Activated naive CD8-positive, alpha-beta T cell treated with anti-CD3 and anti-CD28 coated beads, Interleukin-2, amount 10 ng/mL, durations not matched to agents 7 days and 5 days (primary cell): ENCODE results near the gene DPT. TPM values are rescaled to one million over a fixed set of nuclear protein-coding genes. Genes with fewer than 3 reads are reported as not detected.

Experiments
- ATAC-seq: fragments of 150-1000 bp; cut with Tn5 transposase; one replicate; pipeline ENCODE4 v1.10.0; 2021; ENCODE audit warnings: low read depth, moderate library complexity
- POLR2A ChIA-PET: fragments of 350-600 bp; sonication (Branson Sonifier 250); formaldehyde crosslinking; loops from one replicate; lab custom pipeline; 2021; ENCODE audit warnings: antibody characterized with exemption; lab: Charles Lee
- DNase-seq: peaks from one replicate; pipeline ENCODE4 v3.0.0; 2021
- H3K27ac Mint-ChIP-seq: one replicate; pipeline ENCODE4 v1.8.0; 2022; ENCODE audit warnings: mild to moderate bottlenecking, mixed read lengths
- H3K27me3 Mint-ChIP-seq: one replicate; pipeline ENCODE4 v1.8.0; 2022; ENCODE audit warnings: mild to moderate bottlenecking, moderate library complexity, mixed read lengths
- H3K36me3 Mint-ChIP-seq: one replicate; pipeline ENCODE4 v1.8.0; 2021; ENCODE audit warnings: mild to moderate bottlenecking, mixed read lengths
- H3K4me1 Mint-ChIP-seq: one replicate; pipeline ENCODE4 v1.8.0; 2021; ENCODE audit warnings: mixed read lengths
- H3K4me3 Mint-ChIP-seq: one replicate; pipeline ENCODE4 v1.8.0; 2022; ENCODE audit warnings: mild to moderate bottlenecking, moderate library complexity, mixed read lengths
- H3K9me3 Mint-ChIP-seq: one replicate; pipeline ENCODE4 v1.8.0; 2021; ENCODE audit warnings: mixed read lengths
- total RNA-seq, 2 experiments: library from RNA; stranded (reverse); gene quantifications; one replicate each; pipeline ENCODE4 v1.2.3, GENCODE V29; 2021

Gene DPT
- total RNA-seq, 2 experiments from 2014 or later = not detected

- Mint-ChIP-seq H3K9me3 (no peaks in the 10 kb centered on the region), H3K4me3 (no peak overlapping the region), H3K27me3 (peaks cover 11% of the 10 kb centered on the region), H3K36me3 (no peaks in the 10 kb centered on the region), H3K4me1 (no peaks in the 10 kb centered on the region), H3K27ac (no peak overlapping the region)
- POLR2A ChIA-PET = no interaction called here
- ATAC-seq (no peak), DNase-seq (no peak)
These were observed 29.5 kb upstream of the DPT start for GRCh38 chr1:168758503-168758902.

GRCh38 chr1:168755800-168756418 is 26.9 kb upstream of the DPT start:
- DNase-seq = no peak
- H3K4me1 Mint-ChIP-seq = peaks cover 4% of the 10 kb centered on the region
- no peak overlapping the region for H3K27ac Mint-ChIP-seq
- H3K36me3 Mint-ChIP-seq = no peaks in the 10 kb centered on the region
- H3K27me3 Mint-ChIP-seq = peaks cover 9% of the 10 kb centered on the region
- ATAC-seq = no peak
- POLR2A ChIA-PET = no interaction called here
- no peaks in the 10 kb centered on the region for H3K9me3 Mint-ChIP-seq
- no peak overlapping the region for H3K4me3 Mint-ChIP-seq

GRCh38 chr1:168752171-168752832 is 23.3 kb upstream of the DPT start:
- ATAC-seq = no peak
- H3K9me3 Mint-ChIP-seq = no peaks in the 10 kb centered on the region
- no peak for DNase-seq

GRCh38 chr1:168751195-168751650 is 22.2 kb upstream of the DPT start:
- no peak for ATAC-seq
- DNase-seq = no peak
- POLR2A ChIA-PET = no interaction called here
- Mint-ChIP-seq H3K4me3 (no peak overlapping the region), H3K4me1 (peaks cover 6% of the 10 kb centered on the region), H3K9me3 (no peaks in the 10 kb centered on the region), H3K27me3 (peaks cover 22% of the 10 kb centered on the region), H3K27ac (no peak overlapping the region), H3K36me3 (no peaks in the 10 kb centered on the region)

More at GRCh38 chr1:168752171-168752832, 23.3 kb upstream of the DPT start:
- Mint-ChIP-seq H3K4me3 (no peak overlapping the region), H3K27ac (no peak overlapping the region), H3K27me3 (peaks cover 19% of the 10 kb centered on the region), H3K36me3 (no peaks in the 10 kb centered on the region), H3K4me1 (peaks cover 6% of the 10 kb centered on the region)
- POLR2A ChIA-PET = no interaction called here

GRCh38 chr1:168742994-168743650 is 14.1 kb upstream of the DPT start:
- ATAC-seq (no peak), DNase-seq (no peak)
- Mint-ChIP-seq H3K27ac (no peak overlapping the region), H3K9me3 (no peaks in the 10 kb centered on the region), H3K36me3 (no peaks in the 10 kb centered on the region), H3K4me3 (no peak overlapping the region), H3K4me1 (no peaks in the 10 kb centered on the region), H3K27me3 (peaks cover 5% of the 10 kb centered on the region)
- POLR2A ChIA-PET = no interaction called here

GRCh38 chr1:168742386-168742785 is 13.4 kb upstream of the DPT start:
- Mint-ChIP-seq H3K4me1 (no peaks in the 10 kb centered on the region), H3K9me3 (no peaks in the 10 kb centered on the region), H3K36me3 (no peaks in the 10 kb centered on the region), H3K27me3 (peaks cover 8% of the 10 kb centered on the region), H3K4me3 (no peak overlapping the region), H3K27ac (no peak overlapping the region)
- DNase-seq (no peak), ATAC-seq (no peak)
- POLR2A ChIA-PET = no interaction called here

- H3K27ac Mint-ChIP-seq = no peak overlapping the region
- H3K9me3 Mint-ChIP-seq = no peaks in the 10 kb centered on the region
- POLR2A ChIA-PET = interaction anchor here (0.6 kb wide), 1 partner anchor 13 kb away, joined by 3 read pairs; no protein-coding TSS in a partner anchor
- H3K4me1 Mint-ChIP-seq = no peaks in the 10 kb centered on the region
- no peak overlapping the region for H3K4me3 Mint-ChIP-seq
- ATAC-seq (no peak), DNase-seq (no peak)
- no peaks in the 10 kb centered on the region for H3K36me3 Mint-ChIP-seq
- H3K27me3 Mint-ChIP-seq = peaks cover 5% of the 10 kb centered on the region
These were observed 10.9 kb upstream of the DPT start for GRCh38 chr1:168739908-168740307.

GRCh38 chr1:168736520-168736919 is 7.5 kb upstream of the DPT start:
- H3K4me1 Mint-ChIP-seq = no peaks in the 10 kb centered on the region
- H3K4me3 Mint-ChIP-seq = no peak overlapping the region
- DNase-seq = no peak
- no peak overlapping the region for H3K27ac Mint-ChIP-seq
- POLR2A ChIA-PET = no interaction called here
- peaks cover 7% of the 10 kb centered on the region for H3K27me3 Mint-ChIP-seq
- H3K9me3 Mint-ChIP-seq = no peaks in the 10 kb centered on the region
- ATAC-seq = no peak
- H3K36me3 Mint-ChIP-seq = no peaks in the 10 kb centered on the region

- ATAC-seq (no peak), DNase-seq (no peak)
- Mint-ChIP-seq H3K4me1 (no peaks in the 10 kb centered on the region), H3K27ac (no peak overlapping the region), H3K4me3 (no peak overlapping the region), H3K27me3 (peaks cover 7% of the 10 kb centered on the region), H3K36me3 (no peaks in the 10 kb centered on the region), H3K9me3 (no peaks in the 10 kb centered on the region)
- POLR2A ChIA-PET = no interaction called here
These were observed 7.0 kb upstream of the DPT start for GRCh38 chr1:168735974-168736373.

- Mint-ChIP-seq H3K4me3 (no peak overlapping the region), H3K27me3 (peaks cover 9% of the 10 kb centered on the region), H3K27ac (no peak overlapping the region), H3K4me1 (no peaks in the 10 kb centered on the region), H3K36me3 (no peaks in the 10 kb centered on the region), H3K9me3 (no peaks in the 10 kb centered on the region)
- DNase-seq (no peak), ATAC-seq (no peak)
- POLR2A ChIA-PET = no interaction called here
These were observed 5.9 kb upstream of the DPT start for GRCh38 chr1:168734946-168735345.

- POLR2A ChIA-PET = no interaction called here
- Mint-ChIP-seq H3K4me3 (no peak overlapping the region), H3K27ac (no peak overlapping the region), H3K4me1 (no peaks in the 10 kb centered on the region), H3K9me3 (no peaks in the 10 kb centered on the region), H3K27me3 (peaks cover 10% of the 10 kb centered on the region), H3K36me3 (no peaks in the 10 kb centered on the region)
- DNase-seq (no peak), ATAC-seq (no peak)
These were observed 5.3 kb upstream of the DPT start for GRCh38 chr1:168734271-168734670.

- Mint-ChIP-seq H3K4me3 (no peak overlapping the region), H3K27ac (no peak overlapping the region), H3K9me3 (no peaks in the 10 kb centered on the region), H3K27me3 (peaks cover 10% of the 10 kb centered on the region), H3K36me3 (no peaks in the 10 kb centered on the region), H3K4me1 (no peaks in the 10 kb centered on the region)
- DNase-seq (no peak), ATAC-seq (no peak)
- POLR2A ChIA-PET = no interaction called here
These were observed 4.2 kb upstream of the DPT start for GRCh38 chr1:168733241-168733640.

- no peak for DNase-seq
- H3K27me3 Mint-ChIP-seq = peaks cover 15% of the 10 kb centered on the region
- H3K36me3 Mint-ChIP-seq = no peaks in the 10 kb centered on the region
- no peak overlapping the region for H3K4me3 Mint-ChIP-seq
- H3K27ac Mint-ChIP-seq = no peak overlapping the region
- H3K9me3 Mint-ChIP-seq = no peaks in the 10 kb centered on the region
- POLR2A ChIA-PET = no interaction called here
- ATAC-seq = no peak
- H3K4me1 Mint-ChIP-seq = no peaks in the 10 kb centered on the region
These were observed 3.7 kb upstream of the DPT start for GRCh38 chr1:168732736-168733135.
